GM12878 (cell line): ENCODE measurements around the gene HS6ST3.

ENCODE experiments used
- BCL11A ChIP-seq: IDR thresholded peaks from 2 replicates; pipeline ENCODE4 v1.6.1; 2011; ENCODE audit warnings: low read depth, low read length
- EP300 ChIP-seq, 2 experiments: fragments of 150-350 bp in 1 of 2; IDR thresholded peaks; 2 replicates each; pipeline ENCODE4 v1.6.1; 2011 to 2012; ENCODE audit warnings: low read depth in 2 of 2, low read length in 2 of 2, borderline replicate concordance in 1 of 2, improper control_type of control experiment in 1 of 2, inconsistent platforms in 1 of 2; ENCODE audit not compliant: control insufficient read depth in 1 of 2
- POLR2AphosphoS5 ChIP-seq: IDR thresholded peaks from 2 replicates; pipeline ENCODE4 v1.6.1; 2011; ENCODE audit warnings: mild to moderate bottlenecking, low read length, inconsistent platforms
- TF ChIP-seq, protein P1 (sequence below): fragments of 450-650 bp; IDR thresholded peaks from 2 replicates; pipeline ENCODE4 v1.6.1; 2017; ENCODE audit warnings: mild to moderate bottlenecking, moderate library complexity
- TF ChIP-seq, protein P2 (sequence below): IDR thresholded peaks from 2 replicates; pipeline ENCODE4 v1.6.1; 2012; ENCODE audit warnings: mild to moderate bottlenecking, low read depth, low read length
- TF ChIP-seq, protein P3 (sequence below): IDR thresholded peaks from 2 replicates; pipeline ENCODE4 v1.6.1; 2011; ENCODE audit warnings: low read depth, mild to moderate bottlenecking, low read length, moderate library complexity, borderline replicate concordance; ENCODE audit errors: extremely low read depth
- TF ChIP-seq, protein P4 (sequence below): IDR thresholded peaks from 2 replicates; pipeline ENCODE4 v1.6.1; 2012; ENCODE audit warnings: low read length, inconsistent platforms
- TF ChIP-seq, protein P5 (sequence below), 3 experiments: IDR thresholded peaks in 2 of 3; conservative IDR thresholded peaks in 1 of 3; 2 replicates each; pipeline ENCODE4 v1.5.1; 2011; ENCODE audit warnings: low read depth in 3 of 3, low read length in 3 of 3, mild to moderate bottlenecking in 3 of 3, control low read depth in 2 of 3, moderate library complexity in 2 of 3, inconsistent platforms in 1 of 3, mixed read lengths in 1 of 3; ENCODE audit not compliant: control insufficient read depth in 2 of 3, insufficient read depth in 1 of 3; ENCODE audit errors: extremely low read depth in 1 of 3

DNA sequence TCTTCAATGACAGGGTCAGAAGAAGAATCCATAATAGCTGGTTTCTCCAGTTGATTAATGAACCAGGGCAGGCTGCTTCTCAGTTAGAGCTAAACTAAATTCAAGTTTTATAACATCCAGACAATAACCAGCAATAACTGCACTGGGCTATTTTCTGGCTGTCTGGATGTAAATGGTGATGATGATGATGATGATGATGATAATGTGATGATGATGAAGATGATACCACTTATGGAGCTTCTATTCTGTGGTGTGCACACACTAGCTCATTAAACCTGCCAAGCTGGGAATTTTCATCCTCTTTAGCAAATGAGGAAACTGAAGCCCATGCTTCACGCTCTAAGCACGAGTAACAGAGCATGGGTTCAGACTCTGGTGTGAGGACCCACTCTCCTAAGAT is 772.2 kb downstream of the HS6ST3 start:
- TF ChIP-seq BCL11A = no peak
- TF ChIP-seq POLR2AphosphoS5 = no peak
- TF ChIP-seq, protein P1, sequence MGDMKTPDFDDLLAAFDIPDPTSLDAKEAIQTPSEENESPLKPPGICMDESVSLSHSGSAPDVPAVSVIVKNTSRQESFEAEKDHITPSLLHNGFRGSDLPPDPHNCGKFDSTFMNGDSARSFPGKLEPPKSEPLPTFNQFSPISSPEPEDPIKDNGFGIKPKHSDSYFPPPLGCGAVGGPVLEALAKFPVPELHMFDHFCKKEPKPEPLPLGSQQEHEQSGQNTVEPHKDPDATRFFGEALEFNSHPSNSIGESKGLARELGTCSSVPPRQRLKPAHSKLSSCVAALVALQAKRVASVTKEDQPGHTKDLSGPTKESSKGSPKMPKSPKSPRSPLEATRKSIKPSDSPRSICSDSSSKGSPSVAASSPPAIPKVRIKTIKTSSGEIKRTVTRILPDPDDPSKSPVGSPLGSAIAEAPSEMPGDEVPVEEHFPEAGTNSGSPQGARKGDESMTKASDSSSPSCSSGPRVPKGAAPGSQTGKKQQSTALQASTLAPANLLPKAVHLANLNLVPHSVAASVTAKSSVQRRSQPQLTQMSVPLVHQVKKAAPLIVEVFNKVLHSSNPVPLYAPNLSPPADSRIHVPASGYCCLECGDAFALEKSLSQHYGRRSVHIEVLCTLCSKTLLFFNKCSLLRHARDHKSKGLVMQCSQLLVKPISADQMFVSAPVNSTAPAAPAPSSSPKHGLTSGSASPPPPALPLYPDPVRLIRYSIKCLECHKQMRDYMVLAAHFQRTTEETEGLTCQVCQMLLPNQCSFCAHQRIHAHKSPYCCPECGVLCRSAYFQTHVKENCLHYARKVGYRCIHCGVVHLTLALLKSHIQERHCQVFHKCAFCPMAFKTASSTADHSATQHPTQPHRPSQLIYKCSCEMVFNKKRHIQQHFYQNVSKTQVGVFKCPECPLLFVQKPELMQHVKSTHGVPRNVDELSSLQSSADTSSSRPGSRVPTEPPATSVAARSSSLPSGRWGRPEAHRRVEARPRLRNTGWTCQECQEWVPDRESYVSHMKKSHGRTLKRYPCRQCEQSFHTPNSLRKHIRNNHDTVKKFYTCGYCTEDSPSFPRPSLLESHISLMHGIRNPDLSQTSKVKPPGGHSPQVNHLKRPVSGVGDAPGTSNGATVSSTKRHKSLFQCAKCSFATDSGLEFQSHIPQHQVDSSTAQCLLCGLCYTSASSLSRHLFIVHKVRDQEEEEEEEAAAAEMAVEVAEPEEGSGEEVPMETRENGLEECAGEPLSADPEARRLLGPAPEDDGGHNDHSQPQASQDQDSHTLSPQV = no peak
- TF ChIP-seq EP300 (IDR thresholded peaks at IDR 0.05; ENCODE audit: borderline replicate concordance in 1 of 2, control insufficient read depth in 1 of 2, low read depth in 2 of 2, low read length in 2 of 2) = no peak
- TF ChIP-seq, protein P2, sequence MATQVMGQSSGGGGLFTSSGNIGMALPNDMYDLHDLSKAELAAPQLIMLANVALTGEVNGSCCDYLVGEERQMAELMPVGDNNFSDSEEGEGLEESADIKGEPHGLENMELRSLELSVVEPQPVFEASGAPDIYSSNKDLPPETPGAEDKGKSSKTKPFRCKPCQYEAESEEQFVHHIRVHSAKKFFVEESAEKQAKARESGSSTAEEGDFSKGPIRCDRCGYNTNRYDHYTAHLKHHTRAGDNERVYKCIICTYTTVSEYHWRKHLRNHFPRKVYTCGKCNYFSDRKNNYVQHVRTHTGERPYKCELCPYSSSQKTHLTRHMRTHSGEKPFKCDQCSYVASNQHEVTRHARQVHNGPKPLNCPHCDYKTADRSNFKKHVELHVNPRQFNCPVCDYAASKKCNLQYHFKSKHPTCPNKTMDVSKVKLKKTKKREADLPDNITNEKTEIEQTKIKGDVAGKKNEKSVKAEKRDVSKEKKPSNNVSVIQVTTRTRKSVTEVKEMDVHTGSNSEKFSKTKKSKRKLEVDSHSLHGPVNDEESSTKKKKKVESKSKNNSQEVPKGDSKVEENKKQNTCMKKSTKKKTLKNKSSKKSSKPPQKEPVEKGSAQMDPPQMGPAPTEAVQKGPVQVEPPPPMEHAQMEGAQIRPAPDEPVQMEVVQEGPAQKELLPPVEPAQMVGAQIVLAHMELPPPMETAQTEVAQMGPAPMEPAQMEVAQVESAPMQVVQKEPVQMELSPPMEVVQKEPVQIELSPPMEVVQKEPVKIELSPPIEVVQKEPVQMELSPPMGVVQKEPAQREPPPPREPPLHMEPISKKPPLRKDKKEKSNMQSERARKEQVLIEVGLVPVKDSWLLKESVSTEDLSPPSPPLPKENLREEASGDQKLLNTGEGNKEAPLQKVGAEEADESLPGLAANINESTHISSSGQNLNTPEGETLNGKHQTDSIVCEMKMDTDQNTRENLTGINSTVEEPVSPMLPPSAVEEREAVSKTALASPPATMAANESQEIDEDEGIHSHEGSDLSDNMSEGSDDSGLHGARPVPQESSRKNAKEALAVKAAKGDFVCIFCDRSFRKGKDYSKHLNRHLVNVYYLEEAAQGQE = no peak
- TF ChIP-seq, protein P3, sequence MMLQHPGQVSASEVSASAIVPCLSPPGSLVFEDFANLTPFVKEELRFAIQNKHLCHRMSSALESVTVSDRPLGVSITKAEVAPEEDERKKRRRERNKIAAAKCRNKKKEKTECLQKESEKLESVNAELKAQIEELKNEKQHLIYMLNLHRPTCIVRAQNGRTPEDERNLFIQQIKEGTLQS = no peak
- TF ChIP-seq, protein P4, sequence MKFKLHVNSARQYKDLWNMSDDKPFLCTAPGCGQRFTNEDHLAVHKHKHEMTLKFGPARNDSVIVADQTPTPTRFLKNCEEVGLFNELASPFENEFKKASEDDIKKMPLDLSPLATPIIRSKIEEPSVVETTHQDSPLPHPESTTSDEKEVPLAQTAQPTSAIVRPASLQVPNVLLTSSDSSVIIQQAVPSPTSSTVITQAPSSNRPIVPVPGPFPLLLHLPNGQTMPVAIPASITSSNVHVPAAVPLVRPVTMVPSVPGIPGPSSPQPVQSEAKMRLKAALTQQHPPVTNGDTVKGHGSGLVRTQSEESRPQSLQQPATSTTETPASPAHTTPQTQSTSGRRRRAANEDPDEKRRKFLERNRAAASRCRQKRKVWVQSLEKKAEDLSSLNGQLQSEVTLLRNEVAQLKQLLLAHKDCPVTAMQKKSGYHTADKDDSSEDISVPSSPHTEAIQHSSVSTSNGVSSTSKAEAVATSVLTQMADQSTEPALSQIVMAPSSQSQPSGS = no peak
- TF ChIP-seq, protein P5, sequence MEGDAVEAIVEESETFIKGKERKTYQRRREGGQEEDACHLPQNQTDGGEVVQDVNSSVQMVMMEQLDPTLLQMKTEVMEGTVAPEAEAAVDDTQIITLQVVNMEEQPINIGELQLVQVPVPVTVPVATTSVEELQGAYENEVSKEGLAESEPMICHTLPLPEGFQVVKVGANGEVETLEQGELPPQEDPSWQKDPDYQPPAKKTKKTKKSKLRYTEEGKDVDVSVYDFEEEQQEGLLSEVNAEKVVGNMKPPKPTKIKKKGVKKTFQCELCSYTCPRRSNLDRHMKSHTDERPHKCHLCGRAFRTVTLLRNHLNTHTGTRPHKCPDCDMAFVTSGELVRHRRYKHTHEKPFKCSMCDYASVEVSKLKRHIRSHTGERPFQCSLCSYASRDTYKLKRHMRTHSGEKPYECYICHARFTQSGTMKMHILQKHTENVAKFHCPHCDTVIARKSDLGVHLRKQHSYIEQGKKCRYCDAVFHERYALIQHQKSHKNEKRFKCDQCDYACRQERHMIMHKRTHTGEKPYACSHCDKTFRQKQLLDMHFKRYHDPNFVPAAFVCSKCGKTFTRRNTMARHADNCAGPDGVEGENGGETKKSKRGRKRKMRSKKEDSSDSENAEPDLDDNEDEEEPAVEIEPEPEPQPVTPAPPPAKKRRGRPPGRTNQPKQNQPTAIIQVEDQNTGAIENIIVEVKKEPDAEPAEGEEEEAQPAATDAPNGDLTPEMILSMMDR (IDR thresholded peaks at IDR 0.05 in 2 of 3, conservative IDR thresholded peaks at IDR 0.05 in 1 of 3; ENCODE audit: control insufficient read depth in 2 of 3, extremely low read depth in 1 of 3, insufficient read depth in 1 of 3, low read depth in 3 of 3, low read length in 3 of 3) = no peak
